K562 treated with DMSO at 1 percent for 12 hours (cell line): ENCODE data around the gene HEPACAM2. TPM values are rescaled to one million over a fixed set of nuclear protein-coding genes. Genes with fewer than 3 reads are reported as not detected.

Source experiments
- total RNA-seq: library from RNA; unstranded; fragments of 300-600 nt; gene quantifications from 2 replicates; pipeline ENCODE4 v1.2.3, GENCODE V29; 2022; ENCODE audit not compliant: insufficient read depth

The HEPACAM2 gene
- 3.5 and 6.6 TPM in 2 replicates for total RNA-seq

DNA sequence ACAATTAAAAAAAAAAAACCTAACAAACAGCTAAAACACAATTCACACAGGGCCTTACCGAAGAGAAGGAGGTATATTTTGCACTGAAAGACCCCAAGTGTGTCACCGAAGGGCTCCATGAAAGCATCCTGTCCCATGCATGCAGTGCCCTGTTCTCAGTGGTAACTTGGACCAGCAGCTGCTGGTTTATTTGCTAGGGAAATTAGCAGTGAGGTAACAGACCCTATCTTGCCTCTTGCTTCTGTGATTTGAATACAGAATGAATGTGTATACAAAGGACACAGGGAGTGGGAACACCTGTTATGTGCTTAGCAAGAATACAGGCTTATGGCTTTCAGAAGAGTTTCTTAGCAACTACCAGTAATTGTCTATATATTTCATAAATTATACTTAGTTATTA is at the start of gene HEPACAM2:
TSS of gene HEPACAM2 (minus strand) at position 160 of the 400 bp plus-strand sequence.

DNA sequence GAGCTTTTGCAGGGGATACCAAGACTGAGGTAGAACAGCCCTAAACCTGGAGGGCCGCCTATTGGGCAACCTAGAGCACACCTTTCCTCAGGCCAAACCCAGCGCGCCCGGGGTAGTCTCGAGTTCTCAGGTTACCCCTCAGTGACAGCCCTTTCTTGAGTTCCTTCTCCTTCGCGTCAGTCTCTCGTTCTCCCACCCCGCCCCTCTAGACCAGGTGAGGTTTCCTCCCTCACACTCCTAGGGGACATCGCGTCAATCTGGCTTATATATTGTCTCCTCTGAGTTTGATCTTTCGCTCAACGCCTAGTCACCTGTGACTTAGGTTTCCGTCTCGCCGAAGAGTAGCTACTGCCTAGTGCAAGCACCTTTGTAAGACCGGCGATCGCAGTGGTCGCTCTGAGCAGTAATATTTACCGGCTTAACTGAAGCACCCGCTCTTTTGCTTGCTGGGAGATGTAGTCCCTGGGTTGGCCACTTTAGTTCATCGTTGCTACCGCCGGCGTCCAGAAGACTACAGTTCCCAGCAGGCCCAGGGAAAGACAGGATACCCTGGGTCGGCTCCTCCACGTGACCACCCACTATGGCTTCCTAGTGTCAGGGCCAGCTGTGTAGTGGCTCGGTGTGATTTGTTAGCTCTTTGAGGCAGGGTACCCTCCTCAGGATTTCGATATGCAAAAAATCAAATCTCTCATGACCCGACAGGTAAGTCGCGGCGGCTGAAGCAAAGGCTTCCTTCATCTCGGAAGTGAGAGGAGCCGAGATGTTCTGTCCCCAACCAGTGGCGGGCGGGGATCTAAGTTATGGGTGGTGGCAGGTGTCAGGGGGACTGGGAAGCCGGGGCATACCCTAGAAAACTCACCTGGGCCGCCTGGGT is 5.8 kb upstream of the HEPACAM2 start, which contains the start of gene VPS50:
TSS of gene VPS50 (plus strand) at position 568 of the 874 bp plus-strand sequence. CDS start at position 670, 102 bp downstream.

DNA sequence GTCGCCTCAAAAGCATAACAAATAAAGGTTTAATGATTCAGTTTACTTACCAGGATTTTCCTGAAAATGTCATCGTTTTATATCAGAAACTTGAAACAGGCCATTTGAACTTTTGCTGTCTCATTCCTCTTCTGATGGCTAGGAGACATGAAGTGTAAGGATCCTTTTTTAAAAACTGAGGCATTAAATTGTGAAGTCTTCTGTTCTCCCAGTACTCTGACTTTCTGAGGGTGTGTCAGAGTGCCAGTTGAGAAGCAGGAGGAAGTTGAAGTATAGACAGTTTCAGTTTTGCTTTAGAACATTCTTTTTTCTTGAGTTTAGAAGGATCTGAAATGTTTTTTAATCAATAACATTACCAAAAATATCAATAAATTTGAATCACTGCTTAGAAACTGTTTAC is 78.1 kb downstream of the HEPACAM2 start, which contains the start of gene SAMD9L:
TSS of gene SAMD9L (minus strand) at position 242 of the 400 bp plus-strand sequence. CDS start 12,414 bp downstream, outside the sequence.

Other genes with a start within 250 kb of the HEPACAM2 start
- gene SAMD9, start 108.5 kb downstream of the HEPACAM2 start, total RNA-seq = 0.80 and 4.0 TPM in 2 replicates
- 0.66 and 2.0 TPM in 2 replicates for gene SAMD9L, start 78.1 kb downstream of the HEPACAM2 start, total RNA-seq
- gene VPS50, start 5.9 kb upstream of the HEPACAM2 start, total RNA-seq = 4.3 and 11.5 TPM in 2 replicates